CD1c-positive myeloid dendritic cell (primary cell): ENCODE results near the gene CAMTA1.
"Not testable (repeated sequence)": the region's sequence is repeated elsewhere in the genome, so short reads cannot be mapped to it uniquely, and the experiment has no call there.

Experiments
- DNase-seq: peaks from one replicate; pipeline ENCODE4 v3.0.0-alpha.2; 2016; ENCODE audit errors: extremely low spot score

Gene CAMTA1

GRCh38 chr1:7366955-7367665, 581.9 kb downstream of the CAMTA1 start:
- no peak for DNase-seq

- no peak for DNase-seq
Observed at GRCh38 chr1:7369866-7370265, 584.6 kb downstream of the CAMTA1 start.

- DNase-seq, result no peak
Observed at GRCh38 chr1:7371926-7372325, 586.7 kb downstream of the CAMTA1 start.

- no peak for DNase-seq
Observed at GRCh38 chr1:7372477-7373120, 587.3 kb downstream of the CAMTA1 start.

- DNase-seq, result no peak
Observed at GRCh38 chr1:7373251-7373650, 588.0 kb downstream of the CAMTA1 start.

GRCh38 chr1:7373876-7374562, 588.8 kb downstream of the CAMTA1 start:
- no peak for DNase-seq

GRCh38 chr1:7374563-7375160, 589.4 kb downstream of the CAMTA1 start:
- no peak for DNase-seq

- DNase-seq, result no peak
Observed at GRCh38 chr1:7375329-7375728, 590.1 kb downstream of the CAMTA1 start.

GRCh38 chr1:7375781-7376660, 590.8 kb downstream of the CAMTA1 start:
- no peak for DNase-seq

- no peak for DNase-seq
Observed at GRCh38 chr1:7376676-7377075, 591.4 kb downstream of the CAMTA1 start.

GRCh38 chr1:7378346-7379130, 593.3 kb downstream of the CAMTA1 start:
- no peak for DNase-seq

- DNase-seq, result no peak
Observed at GRCh38 chr1:7379441-7379971, 594.3 kb downstream of the CAMTA1 start.

GRCh38 chr1:7380068-7380467, 594.8 kb downstream of the CAMTA1 start:
- not testable (repeated sequence) for DNase-seq

GRCh38 chr1:7380712-7381111, 595.5 kb downstream of the CAMTA1 start:
- no peak for DNase-seq

- not testable (repeated sequence) for DNase-seq
Observed at GRCh38 chr1:7381729-7382128, 596.5 kb downstream of the CAMTA1 start.

- DNase-seq, result no peak
Observed at GRCh38 chr1:7382971-7383370, 597.7 kb downstream of the CAMTA1 start.

GRCh38 chr1:7383671-7384520, 598.6 kb downstream of the CAMTA1 start:
- no peak for DNase-seq

GRCh38 chr1:7384679-7385078, 599.4 kb downstream of the CAMTA1 start:
- DNase-seq, result no peak

GRCh38 chr1:7385471-7386225, 600.4 kb downstream of the CAMTA1 start:
- DNase-seq, result no peak
